ENCODE data around the gene MBD3L4. TPM values are rescaled to one million over a fixed set of nuclear protein-coding genes. Genes with fewer than 3 reads are reported as not detected.

Gene MBD3L4
- total RNA-seq, 2 experiments from 2014 or later: not detected

DNA sequence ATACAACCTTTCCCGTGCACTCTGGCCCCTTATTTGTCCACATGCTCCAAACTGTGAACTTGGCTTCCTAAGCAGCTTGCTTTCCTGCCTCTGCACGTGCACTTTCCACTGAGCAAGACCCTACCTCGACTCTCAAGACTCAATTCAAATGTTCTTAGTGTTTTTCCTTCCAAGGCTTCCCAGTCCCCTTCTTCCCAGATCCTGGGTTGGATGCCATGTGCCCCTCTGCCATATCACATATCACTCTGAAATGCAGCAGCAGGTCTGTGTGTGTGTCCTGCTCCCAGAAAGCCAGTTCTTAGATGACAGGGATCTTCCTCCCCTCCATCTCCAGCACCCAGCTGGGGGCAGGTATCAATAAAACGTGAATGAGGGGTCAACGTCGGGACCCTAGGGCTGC lies 32.6 kb upstream of the MBD3L4 start:
- peaks cover 65% of the 10 kb centered on the region for H3K36me3 ChIP-seq (ENCODE audit: insufficient read depth, low read length)
- intact Hi-C loops (cut with micrococcal nuclease; ENCODE audit: unreplicated experiment): no loop called here

DNA sequence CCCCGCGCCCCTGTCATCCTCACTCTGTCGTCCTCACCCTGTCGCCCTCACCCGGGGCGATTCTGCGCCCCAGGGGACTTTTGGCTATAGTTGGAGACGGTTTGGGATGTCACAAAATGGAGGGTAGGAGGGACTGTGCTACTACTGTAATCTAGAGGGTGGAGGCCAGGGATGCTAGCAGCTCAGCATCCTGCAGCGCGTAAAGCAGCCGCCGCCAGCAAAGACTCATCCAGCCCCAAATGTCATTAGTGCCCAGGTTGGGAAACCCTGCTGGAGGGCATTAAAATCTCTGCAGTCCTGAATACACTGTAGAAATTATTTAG lies 29.9 kb upstream of the MBD3L4 start:
- POLR2A ChIA-PET: interaction anchor here (0.7 to 1.3 kb wide), 3 partner anchors 30 to 1564 kb away, joined by 3 to 6 read pairs (median 4); partner anchors contain the start of gene PNPLA6

More for the DNA sequence above, 32.6 kb upstream of the MBD3L4 start:
- no peaks in the 10 kb centered on the region for H4K20me1 ChIP-seq (ENCODE audit: insufficient read depth, low read length)
- POLR2A ChIA-PET: interaction anchor here (0.7 kb wide), 1 partner anchor 27 kb away, joined by 4 read pairs; no protein-coding TSS in a partner anchor
- CTCF ChIA-PET (ENCODE audit: unreplicated experiment): no interaction called here
- H3K4me3 ChIP-seq (ENCODE audit: low read depth, low read length, poor library complexity, severe bottlenecking): no peak overlapping the region
- TF ChIP-seq, protein P1, sequence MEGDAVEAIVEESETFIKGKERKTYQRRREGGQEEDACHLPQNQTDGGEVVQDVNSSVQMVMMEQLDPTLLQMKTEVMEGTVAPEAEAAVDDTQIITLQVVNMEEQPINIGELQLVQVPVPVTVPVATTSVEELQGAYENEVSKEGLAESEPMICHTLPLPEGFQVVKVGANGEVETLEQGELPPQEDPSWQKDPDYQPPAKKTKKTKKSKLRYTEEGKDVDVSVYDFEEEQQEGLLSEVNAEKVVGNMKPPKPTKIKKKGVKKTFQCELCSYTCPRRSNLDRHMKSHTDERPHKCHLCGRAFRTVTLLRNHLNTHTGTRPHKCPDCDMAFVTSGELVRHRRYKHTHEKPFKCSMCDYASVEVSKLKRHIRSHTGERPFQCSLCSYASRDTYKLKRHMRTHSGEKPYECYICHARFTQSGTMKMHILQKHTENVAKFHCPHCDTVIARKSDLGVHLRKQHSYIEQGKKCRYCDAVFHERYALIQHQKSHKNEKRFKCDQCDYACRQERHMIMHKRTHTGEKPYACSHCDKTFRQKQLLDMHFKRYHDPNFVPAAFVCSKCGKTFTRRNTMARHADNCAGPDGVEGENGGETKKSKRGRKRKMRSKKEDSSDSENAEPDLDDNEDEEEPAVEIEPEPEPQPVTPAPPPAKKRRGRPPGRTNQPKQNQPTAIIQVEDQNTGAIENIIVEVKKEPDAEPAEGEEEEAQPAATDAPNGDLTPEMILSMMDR (conservative IDR thresholded peaks at IDR 0.05; ENCODE audit: low read length): no peak
- no peak for TF ChIP-seq EZH2phosphoT487 (IDR thresholded peaks at IDR 0.05; ENCODE audit: borderline replicate concordance, low read depth, low read length)
- DNase-seq (ENCODE audit: low spot score): no peak
- H3K79me2 ChIP-seq (ENCODE audit: insufficient read depth, low read depth, low read length): peaks cover 19% of the 10 kb centered on the region
- H3K9me2 ChIP-seq (ENCODE audit: insufficient read depth, low read length): no peaks in the 10 kb centered on the region
- no peak overlapping the region for H3K4me2 ChIP-seq (ENCODE audit: low read length)
- no TSS peak for BruUV-seq (replicated peaks)
- H3K4me1 ChIP-seq (ENCODE audit: insufficient read depth, low read length, poor library complexity, severe bottlenecking): peaks cover 16% of the 10 kb centered on the region
- peaks cover 5% of the 10 kb centered on the region for H3K9me3 ChIP-seq (ENCODE audit: low read length)
- H3K27ac ChIP-seq (ENCODE audit: low read depth, low read length, poor library complexity, severe bottlenecking): no peak overlapping the region
- H2AFZ ChIP-seq (ENCODE audit: low read length): no peak overlapping the region

More for the DNA sequence above, 29.9 kb upstream of the MBD3L4 start:
- Histone ChIP-seq H4K20me1 (ENCODE audit: insufficient read depth, low read length) (no peaks in the 10 kb centered on the region), H3K4me2 (ENCODE audit: low read length) (peak overlapping the region; percentile 92), H3K4me3 (ENCODE audit: low read depth, low read length, poor library complexity, severe bottlenecking) (peak overlapping the region; percentile 94), H3K9me3 (ENCODE audit: low read length) (no peaks in the 10 kb centered on the region), H2AFZ (ENCODE audit: low read length) (peak overlapping the region; percentile 75), H3K79me2 (ENCODE audit: insufficient read depth, low read depth, low read length) (peaks cover 19% of the 10 kb centered on the region), H3K4me1 (ENCODE audit: insufficient read depth, low read length, poor library complexity, severe bottlenecking) (peaks cover 16% of the 10 kb centered on the region), H3K9me2 (ENCODE audit: insufficient read depth, low read length) (no peaks in the 10 kb centered on the region), H3K36me3 (ENCODE audit: insufficient read depth, low read length) (peaks cover 38% of the 10 kb centered on the region), H3K27ac (ENCODE audit: low read depth, low read length, poor library complexity, severe bottlenecking) (peak overlapping the region; percentile 75)
- TF ChIP-seq, protein P1 (conservative IDR thresholded peaks at IDR 0.05; ENCODE audit: low read length): no peak
- DNase-seq (ENCODE audit: low spot score): no peak
- intact Hi-C loops (cut with micrococcal nuclease; ENCODE audit: unreplicated experiment): no loop called here
- CTCF ChIA-PET (ENCODE audit: unreplicated experiment): interaction anchor here (0.6 kb wide), 1 partner anchor 24 kb away, joined by 3 read pairs; no protein-coding TSS in a partner anchor
- no TSS peak for BruUV-seq (replicated peaks)

Measured in OCI-LY7 (cell line).